HepG2 (cell line): ENCODE results near the gene CHST3.

ENCODE experiments used
- BRD4 ChIP-seq: sonication (generic); formaldehyde crosslinking; IDR thresholded peaks from 2 replicates; pipeline ENCODE4 v1.4.0; 2020; ENCODE audit warnings: missing genetic modification reagents
- IRF1 ChIP-seq: sonication (generic); formaldehyde crosslinking; IDR thresholded peaks from 2 replicates; pipeline ENCODE4 v1.4.0; 2020; ENCODE audit warnings: low read depth, mild to moderate bottlenecking, missing genetic modification reagents
- SAFB2 ChIP-seq: sonication (generic); formaldehyde crosslinking; IDR thresholded peaks from 2 replicates; pipeline ENCODE4 v1.5.1; 2020; ENCODE audit warnings: missing genetic modification reagents, low read depth, mild to moderate bottlenecking, borderline replicate concordance

- TF ChIP-seq SAFB2 (CRISPR knock-in tag), result no peak
- no peak for TF ChIP-seq BRD4 (CRISPR knock-in tag)
- no peak for TF ChIP-seq IRF1 (CRISPR knock-in tag)
Observed at GRCh38 chr10:72024596-72024995, 60.4 kb downstream of the CHST3 start.
